HG03342 (cell line): ENCODE results near the gene EXOC4.

Experiments used
- ATAC-seq: cut with Tn5 transposase; IDR thresholded peaks from one replicate; pipeline ENCODE4 v1.9.1; 2021; ENCODE audit warnings: mild to moderate bottlenecking, moderate library complexity; ENCODE audit not compliant: unreplicated experiment

The EXOC4 gene

DNA sequence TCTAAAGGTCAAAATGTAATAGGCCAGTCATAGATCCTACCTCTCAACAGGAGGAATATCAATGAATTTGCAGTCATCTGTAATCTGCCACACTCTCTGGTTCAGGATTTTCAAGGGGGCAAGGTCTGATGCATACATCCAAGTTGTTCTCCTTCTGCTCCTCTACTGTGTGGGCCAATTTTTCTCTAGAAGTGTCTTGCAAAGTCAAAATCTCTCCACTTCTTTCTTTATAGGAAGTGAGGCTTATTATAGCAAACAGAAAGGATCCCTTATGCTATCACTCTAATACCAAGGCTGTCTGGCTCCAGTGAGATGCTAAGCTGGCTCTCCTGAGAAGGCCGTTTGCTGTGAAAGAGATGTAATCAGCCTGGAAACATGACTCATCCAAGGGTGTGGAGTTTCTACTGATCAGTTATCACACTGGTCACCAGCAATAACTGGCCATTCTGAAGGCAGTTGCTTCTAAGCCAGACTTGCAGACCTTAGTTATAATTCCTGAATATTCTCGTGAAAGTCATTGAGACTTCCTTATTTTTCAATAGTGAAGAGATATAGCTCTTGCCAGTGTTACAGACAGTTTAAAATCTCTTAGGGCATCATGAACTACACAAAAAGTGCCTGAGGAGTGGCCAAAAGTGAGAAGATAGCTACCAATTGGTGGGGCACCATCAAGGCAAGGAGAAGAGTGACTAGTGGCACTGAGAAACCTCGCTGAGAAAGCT is 831.0 kb downstream of the EXOC4 start:
- ATAC-seq = no peak

DNA sequence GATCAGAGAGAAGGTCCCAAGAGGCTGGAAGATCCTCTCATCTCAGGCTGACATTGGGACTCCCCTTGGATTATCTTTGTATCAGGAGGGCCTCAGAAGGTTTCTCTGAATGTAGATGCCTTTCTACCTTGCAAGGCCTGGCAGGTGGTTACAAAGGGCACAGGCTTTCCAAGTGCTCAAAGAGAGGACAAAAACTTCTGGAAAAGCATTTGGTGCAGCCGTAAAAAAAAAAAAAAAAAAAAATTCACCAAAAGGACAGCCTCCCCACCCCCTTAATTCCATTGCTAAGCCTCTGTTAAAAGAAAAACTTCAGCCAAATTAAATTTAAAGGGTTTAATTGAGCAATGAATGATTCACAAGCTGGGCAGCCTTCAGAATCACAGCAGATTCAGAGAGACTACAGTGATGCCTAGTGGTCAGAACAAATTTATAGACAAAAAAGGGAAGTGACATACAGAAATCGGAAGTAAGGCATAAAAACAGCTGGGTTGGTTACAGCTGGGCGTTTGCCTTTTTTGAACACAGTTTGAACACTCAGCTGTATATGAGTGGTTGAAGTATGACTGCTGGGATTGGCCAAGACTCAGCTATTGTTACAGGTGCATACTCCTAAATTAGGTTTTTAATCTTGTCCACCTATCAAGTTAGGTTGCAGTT is 831.7 kb downstream of the EXOC4 start:
- peak; percentile 80 for ATAC-seq

DNA sequence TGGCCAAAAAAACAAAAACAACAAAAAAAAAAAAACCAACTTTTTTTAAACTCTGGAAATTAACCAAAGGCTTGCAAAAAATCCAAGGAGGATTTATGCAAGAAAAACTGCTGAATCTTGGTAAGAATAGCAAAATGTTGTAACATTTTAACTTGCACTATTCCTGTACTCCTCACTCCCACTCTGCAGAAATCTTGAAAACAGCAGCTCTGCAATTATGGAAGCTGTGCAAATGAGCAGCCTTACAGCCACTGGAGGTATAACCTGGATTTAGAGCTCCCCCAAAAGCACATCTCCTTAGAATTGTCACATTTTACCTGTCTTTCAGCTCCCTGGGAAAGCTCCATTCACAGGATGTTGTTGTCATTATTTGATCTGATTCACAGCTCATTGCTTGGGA is 832.4 kb downstream of the EXOC4 start:
- ATAC-seq = no peak

DNA sequence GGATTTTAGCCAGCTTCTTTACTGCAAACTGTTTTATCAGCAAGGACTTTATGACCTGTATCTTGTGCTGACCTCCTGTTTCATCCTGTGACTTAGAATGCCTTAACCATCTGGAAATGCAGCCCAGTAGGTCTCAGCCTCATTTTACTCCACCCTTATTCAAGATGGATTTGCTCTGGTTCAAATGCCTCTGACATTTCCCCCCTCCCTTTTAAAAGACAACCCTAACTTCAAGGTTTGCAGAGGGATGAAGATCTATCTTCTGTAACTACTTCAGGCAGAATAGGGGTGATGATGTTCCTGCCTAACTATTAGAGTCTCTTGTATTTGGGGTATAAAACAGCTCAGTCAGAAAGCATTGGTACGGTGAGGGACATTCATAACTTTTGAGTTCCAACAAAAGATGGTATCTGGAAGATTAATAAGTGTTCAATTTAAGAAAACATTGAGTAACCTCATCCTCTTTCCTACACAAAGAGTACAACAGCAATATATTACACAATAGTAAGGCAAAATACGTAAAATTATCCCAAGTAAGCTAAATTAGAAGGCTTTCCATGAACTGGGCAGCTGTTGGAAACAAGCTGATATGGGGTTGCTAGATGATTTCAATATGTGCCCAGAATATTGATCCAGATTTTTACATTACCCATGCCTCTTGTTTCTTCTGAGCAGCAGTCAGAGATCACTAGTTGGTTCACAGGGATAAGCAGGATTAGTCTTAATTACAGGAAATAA is 834.3 kb downstream of the EXOC4 start:
- no peak for ATAC-seq

DNA sequence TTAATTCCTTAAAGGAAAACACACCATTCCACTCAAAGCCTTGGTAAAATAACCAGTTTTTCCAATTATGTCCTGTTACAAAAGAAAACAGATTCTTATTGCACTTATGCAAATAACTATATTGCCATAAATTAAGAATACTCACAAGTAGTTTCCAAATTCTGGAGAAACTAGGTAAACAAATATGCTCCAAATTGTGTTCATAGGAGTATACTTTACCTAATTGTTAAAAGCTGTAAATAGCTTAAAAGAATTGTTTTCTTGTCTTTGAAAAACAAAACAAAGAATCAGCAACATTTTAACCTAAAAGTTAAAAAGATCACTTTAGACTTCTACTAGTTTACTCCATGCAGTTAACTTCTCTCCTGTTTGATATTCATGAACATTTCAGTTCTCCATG is 835.3 kb downstream of the EXOC4 start:
- no peak for ATAC-seq

- no peak for ATAC-seq
Measured at GRCh38 chr7:134089446-134089845, 836.6 kb downstream of the EXOC4 start.

DNA sequence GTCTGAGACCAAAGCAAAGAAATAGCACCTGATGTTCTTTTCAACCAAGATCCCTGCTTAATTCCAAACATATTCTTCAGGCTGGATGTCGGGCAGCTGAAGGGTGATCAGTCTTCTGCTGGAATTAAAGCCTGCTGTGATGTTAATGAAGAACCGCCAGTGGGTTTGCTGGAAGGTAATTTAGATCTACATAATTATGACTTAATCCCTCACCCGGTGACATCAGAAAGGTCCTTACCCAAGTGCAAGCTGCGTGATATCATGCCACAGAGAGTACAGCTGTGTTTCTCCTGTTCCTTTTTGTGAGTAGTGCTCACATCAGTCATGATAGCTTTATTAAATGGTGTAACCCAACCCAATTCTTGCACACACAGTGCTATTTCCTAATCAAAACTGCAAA is 845.2 kb downstream of the EXOC4 start:
- ATAC-seq = no peak

GRCh38 chr7:134101716-134102115 is 848.8 kb downstream of the EXOC4 start:
- ATAC-seq = no peak

DNA sequence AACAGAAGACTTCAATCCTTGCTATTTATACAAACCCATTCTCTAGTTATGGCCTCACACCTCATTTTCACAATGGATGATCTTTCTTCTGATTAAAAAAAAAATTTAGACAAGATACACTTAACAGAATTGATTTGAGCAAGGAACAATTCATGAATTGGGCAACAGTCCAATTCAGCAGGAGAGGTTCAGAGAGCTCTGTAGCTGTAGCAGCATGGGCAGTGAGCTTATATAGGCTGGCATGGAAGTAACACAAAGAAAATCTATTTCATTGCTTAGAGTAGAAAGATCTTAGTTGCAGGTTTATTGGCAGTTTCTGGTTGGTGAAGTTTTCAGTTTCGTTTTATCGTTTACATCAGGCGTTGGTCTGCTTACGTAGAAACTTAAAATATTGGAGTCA is 851.3 kb downstream of the EXOC4 start:
- no peak for ATAC-seq

DNA sequence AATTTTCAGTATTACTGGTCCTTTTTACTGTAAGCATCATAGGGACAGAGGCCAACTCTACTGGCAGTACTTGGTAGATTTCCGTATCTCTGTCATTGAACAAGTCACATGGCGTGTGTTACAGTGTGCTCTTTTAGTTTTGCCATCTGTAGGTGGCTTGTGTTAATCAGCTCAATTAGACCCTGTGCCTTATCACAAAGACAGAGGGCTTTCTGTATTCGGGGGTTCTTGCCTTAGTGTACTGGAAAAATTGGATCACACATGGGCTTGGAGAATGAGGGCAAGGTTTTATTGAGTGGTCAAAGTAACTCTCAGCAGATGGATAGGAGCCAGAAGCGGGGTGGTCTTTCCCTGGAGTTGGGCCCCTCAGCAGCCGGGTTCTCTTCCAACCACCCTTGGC is 853.0 kb downstream of the EXOC4 start:
- ATAC-seq = no peak

- no peak for ATAC-seq
Measured at GRCh38 chr7:134108802-134109201, 855.9 kb downstream of the EXOC4 start.

DNA sequence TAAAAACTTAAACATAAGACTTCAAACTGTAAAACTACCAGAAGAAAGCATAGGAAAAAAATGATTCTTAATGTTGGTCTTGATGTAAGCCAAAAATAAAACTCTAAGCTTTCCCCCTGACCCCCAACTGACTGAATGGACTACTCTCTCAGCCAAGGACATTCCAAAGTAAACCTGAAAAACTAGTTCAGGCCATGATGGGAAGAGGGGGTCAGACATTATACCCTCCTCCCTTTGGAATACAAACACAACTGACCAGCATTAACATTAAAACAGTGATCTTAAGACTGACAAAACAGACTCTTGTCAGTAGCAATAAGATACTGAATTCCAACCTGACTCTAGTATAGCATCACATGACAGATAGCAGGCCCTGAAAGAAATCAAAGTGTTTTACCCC is 860.8 kb downstream of the EXOC4 start:
- ATAC-seq = no peak

- no peak for ATAC-seq
Measured at GRCh38 chr7:134114992-134115391, 862.1 kb downstream of the EXOC4 start.
